SK-N-SH (cell line): ENCODE data around the gene PPIP5K2. TPM values are rescaled to one million over a fixed set of nuclear protein-coding genes. Genes with fewer than 3 reads are reported as not detected.
A peak's percentile ranks its signal among the peaks of the same experiment; 100 is the strongest.

Experiments
- CTCF ChIA-PET: fragments of 300-600, 350-600 bp; formaldehyde crosslinking; extraction: SDS; loops from one replicate; lab custom pipeline; 2021; lab: Yijun Ruan, JAX
- POLR2A ChIA-PET: fragments of 350-600 bp; sonication (Branson Sonifier 250); formaldehyde crosslinking; extraction: SDS; loops from one replicate; lab custom pipeline; 2020; ENCODE audit warnings: antibody characterized with exemption, inconsistent platforms; lab: Yijun Ruan, JAX
- DNase-seq: peaks from one replicate; pipeline ENCODE4 v3.0.0; 2012
- H2AFZ ChIP-seq: fragments of 200-600 bp; sonication (generic); 2 replicates; pipeline ENCODE4 v1.8.1; 2016; ENCODE audit warnings: antibody characterized with exemption, mild to moderate bottlenecking, low read depth
- H3F3A ChIP-seq: fragments of 200-600 bp; sonication (generic); replicated peaks from 2 replicates; pipeline ENCODE3; 2016; ENCODE audit warnings: antibody characterized with exemption, mild to moderate bottlenecking; ENCODE audit not compliant: insufficient read depth
- H3K27ac ChIP-seq, 2 experiments: fragments of 200-500 bp in 1 of 2; fragments of 200-600 bp in 1 of 2; sonication (Bioruptor generic) in 1 of 2; sonication (generic), shearing (Covaris generic) in 1 of 2; 2 replicates each; pipeline versions ENCODE4 v1.5.1 to v1.6.1; 2014 to 2016; ENCODE audit warnings: low read depth in 2 of 2, inconsistent platforms in 1 of 2, low read length in 1 of 2, mild to moderate bottlenecking in 1 of 2, mixed read lengths in 1 of 2
- H3K27me3 ChIP-seq: fragments of 200-600 bp; sonication (generic), shearing (Covaris generic); 2 replicates; pipeline ENCODE4 v1.6.1; 2016; ENCODE audit warnings: mixed run types; ENCODE audit not compliant: insufficient read depth
- H3K36me3 ChIP-seq, 2 experiments: fragments of 200-500 bp in 1 of 2; fragments of 200-600 bp in 1 of 2; sonication (Bioruptor generic) in 1 of 2; sonication (generic) in 1 of 2; replicated peaks in 1 of 2; 2 replicates each; pipeline versions ENCODE3 to v1.5.1; 2014 to 2016; ENCODE audit warnings: low read length in 1 of 2, mild to moderate bottlenecking in 1 of 2; ENCODE audit not compliant: insufficient read depth in 2 of 2, control insufficient read depth in 1 of 2
- H3K4me1 ChIP-seq, 2 experiments: fragments of 200-500 bp in 1 of 2; fragments of 200-600 bp in 1 of 2; sonication (Bioruptor generic) in 1 of 2; sonication (generic), shearing (Covaris generic) in 1 of 2; 2 replicates each; pipeline versions ENCODE4 v1.5.1 to v1.6.1; 2014 to 2016; ENCODE audit warnings: low read depth in 1 of 2, low read length in 1 of 2, mixed run types in 1 of 2; ENCODE audit not compliant: insufficient read depth in 2 of 2, control insufficient read depth in 1 of 2
- H3K4me2 ChIP-seq: fragments of 200-600 bp; sonication (generic), shearing (Covaris generic); 2 replicates; pipeline ENCODE4 v1.6.1; 2017; ENCODE audit warnings: mixed run types
- H3K4me3 ChIP-seq, 2 experiments: fragments of 200-500 bp in 1 of 2; fragments of 200-600 bp in 1 of 2; sonication (Bioruptor generic) in 1 of 2; sonication (generic), shearing (Covaris generic) in 1 of 2; 2 replicates each; pipeline versions ENCODE4 v1.5.1 to v1.8.1; 2014 to 2016; ENCODE audit warnings: low read depth in 2 of 2, inconsistent platforms in 1 of 2, low read length in 1 of 2, mild to moderate bottlenecking in 1 of 2, mixed read lengths in 1 of 2, moderate library complexity in 1 of 2
- H3K79me2 ChIP-seq: fragments of 200-600 bp; sonication (generic); 2 replicates; pipeline ENCODE4 v1.8.1; 2017; ENCODE audit warnings: mild to moderate bottlenecking; ENCODE audit not compliant: insufficient read depth
- H3K9ac ChIP-seq: fragments of 200-600 bp; sonication (generic); 2 replicates; pipeline ENCODE4 v1.6.1; 2017; ENCODE audit warnings: mixed run types
- H3K9me2 ChIP-seq: fragments of 200-600 bp; sonication (generic); 2 replicates; pipeline ENCODE4 v1.6.1; 2017; ENCODE audit warnings: mixed run types
- H3K9me3 ChIP-seq: fragments of 200-600 bp; sonication (generic); 2 replicates; pipeline ENCODE4 v1.6.1; 2017; ENCODE audit warnings: mixed run types, mild to moderate bottlenecking, moderate library complexity
- H4K20me1 ChIP-seq: fragments of 200-600 bp; sonication (generic); 2 replicates; pipeline ENCODE4 v1.6.1; 2017; ENCODE audit warnings: mild to moderate bottlenecking, mixed run types; ENCODE audit not compliant: insufficient read depth
- CTCF ChIP-seq: fragments of 200-600 bp; sonication (generic); IDR thresholded peaks from 2 replicates; pipeline ENCODE4 v1.6.1; 2017; ENCODE audit warnings: antibody characterized with exemption, mild to moderate bottlenecking, moderate library complexity
- ELF1 ChIP-seq: IDR thresholded peaks from 2 replicates; pipeline ENCODE4 v1.4.0; 2012
- RAD21 ChIP-seq: IDR thresholded peaks from 2 replicates; pipeline ENCODE4 v1.6.1; 2012; ENCODE audit warnings: mild to moderate bottlenecking, low read length
- RCOR1 ChIP-seq: fragments of 150-350 bp; IDR thresholded peaks from 2 replicates; pipeline ENCODE4 v1.6.1; 2017; ENCODE audit warnings: antibody characterized with exemption, low read length
- REST ChIP-seq: IDR thresholded peaks from 2 replicates; pipeline ENCODE4 v1.6.1; 2012; ENCODE audit warnings: mild to moderate bottlenecking, low read depth, low read length, moderate library complexity
- RFX5 ChIP-seq: IDR thresholded peaks from 2 replicates; pipeline ENCODE4 v1.6.1; 2012; ENCODE audit warnings: mild to moderate bottlenecking, improper control_type of control experiment, low read length
- SIN3A ChIP-seq: IDR thresholded peaks from 2 replicates; pipeline ENCODE4 v1.6.1; 2012; ENCODE audit warnings: low read depth, mild to moderate bottlenecking, low read length, moderate library complexity, borderline replicate concordance
- SMC3 ChIP-seq: IDR thresholded peaks from 2 replicates; pipeline ENCODE4 v1.6.1; 2012; ENCODE audit warnings: low read depth, low read length, improper control_type of control experiment
- USF2 ChIP-seq: fragments of 150-350 bp; IDR thresholded peaks from 2 replicates; pipeline ENCODE4 v1.6.1; 2017; ENCODE audit warnings: antibody characterized with exemption, low read length, low read depth, borderline replicate concordance
- WGBS: methylation state at CpG from one replicate; pipeline ENCODE4 v1.1.6; 2017; ENCODE audit warnings: low lambda C conversion rate; 5-methylcytosine and 5-hydroxymethylcytosine counted together
- polyA plus RNA-seq, 3 experiments: library from polyadenylated mRNA; depleted of rRNA; stranded (reverse); fragments of >200 nt; gene quantifications; 2 replicates each; pipeline ENCODE4 v1.2.3, GENCODE V29; 2012

Gene PPIP5K2
- polyA plus RNA-seq, 1 of the 3 experiments (the other 2 are of a cell fraction), result 18.2 TPM

- H3K4me3 ChIP-seq, result no peak overlapping the region
- H3F3A ChIP-seq, result no peaks in the 10 kb centered on the region
- ChIA-PET POLR2A (interaction anchor here (0.8 kb wide), 1 partner anchor 35 kb away, joined by 3 read pairs; the partner anchor contains the start of gene MACIR), CTCF (interaction anchor here (0.8 to 2.4 kb wide), 15 partner anchors 7 to 687 kb away, joined by 3 to 19 read pairs (median 4); no protein-coding TSS in a partner anchor)
- H3K27me3 ChIP-seq, result no peaks in the 10 kb centered on the region
- H3K79me2 ChIP-seq, result no peaks in the 10 kb centered on the region
- no peaks in the 10 kb centered on the region for H3K9me3 ChIP-seq
- no peaks in the 10 kb centered on the region for H4K20me1 ChIP-seq
- H3K4me2 ChIP-seq, result no peak overlapping the region
- 95% methylated on average over 23 of the region's 28 CpGs for WGBS
- H3K27ac ChIP-seq, result no peak overlapping the region
- H2AFZ ChIP-seq, result no peak overlapping the region
- TF ChIP-seq RCOR1 (no peak), USF2 (no peak), ELF1 (no peak), RFX5 (no peak), REST (no peak), SIN3A (no peak)
- no peaks in the 10 kb centered on the region for H3K36me3 ChIP-seq
- H3K9me2 ChIP-seq, result no peaks in the 10 kb centered on the region
- H3K9ac ChIP-seq, result no peak overlapping the region
- DNase-seq, result no peak
- no peaks in the 10 kb centered on the region for H3K4me1 ChIP-seq
Measured at GRCh38 chr5:103223031-103223955, 103.2 kb downstream of the PPIP5K2 start.

- Histone ChIP-seq H3K9ac (no peak overlapping the region), H3K36me3 (no peaks in the 10 kb centered on the region), H3K27ac (no peak overlapping the region), H3K9me3 (no peaks in the 10 kb centered on the region), H3K4me2 (no peak overlapping the region), H3K9me2 (no peaks in the 10 kb centered on the region), H3K79me2 (no peaks in the 10 kb centered on the region), H3K4me3 (0 out of 4 replicates have a peak overlapping the region, but pooled peaks of 1 of the 2 experiments have one; percentile 3), H2AFZ (no peak overlapping the region), H3K27me3 (no peaks in the 10 kb centered on the region), H3K4me1 (no peaks in the 10 kb centered on the region), H4K20me1 (no peaks in the 10 kb centered on the region), H3F3A (no peaks in the 10 kb centered on the region)
- CTCF ChIA-PET, result interaction anchor here (0.7 to 2.4 kb wide), 29 partner anchors 8 to 694 kb away, joined by 3 to 19 read pairs (median 4); partner anchors contain the start of genes GIN1 and PPIP5K2
- TF ChIP-seq SIN3A, result no peak
- TF ChIP-seq RAD21, result peak; percentile 80
- TF ChIP-seq SMC3, result peak; percentile 60
- TF ChIP-seq CTCF, result peak; percentile 65
- 59% methylated on average over 10 of the region's 11 CpGs for WGBS
- DNase-seq, result peak; percentile 45
- POLR2A ChIA-PET, result interaction anchor here (0.7 kb wide), 1 partner anchor 104 kb away, joined by 3 read pairs; the partner anchor contains the start of genes GIN1 and PPIP5K2
Measured at GRCh38 chr5:103224118-103224893, 104.2 kb downstream of the PPIP5K2 start.
